ENCODE data around the gene NF1. TPM values are rescaled to one million over a fixed set of nuclear protein-coding genes. Genes with fewer than 3 reads are reported as not detected.

The NF1 gene
- polyA plus RNA-seq, 2 of the 4 experiments (the other 2 are of a cell fraction) = 15.9 to 73.2 TPM

DNA sequence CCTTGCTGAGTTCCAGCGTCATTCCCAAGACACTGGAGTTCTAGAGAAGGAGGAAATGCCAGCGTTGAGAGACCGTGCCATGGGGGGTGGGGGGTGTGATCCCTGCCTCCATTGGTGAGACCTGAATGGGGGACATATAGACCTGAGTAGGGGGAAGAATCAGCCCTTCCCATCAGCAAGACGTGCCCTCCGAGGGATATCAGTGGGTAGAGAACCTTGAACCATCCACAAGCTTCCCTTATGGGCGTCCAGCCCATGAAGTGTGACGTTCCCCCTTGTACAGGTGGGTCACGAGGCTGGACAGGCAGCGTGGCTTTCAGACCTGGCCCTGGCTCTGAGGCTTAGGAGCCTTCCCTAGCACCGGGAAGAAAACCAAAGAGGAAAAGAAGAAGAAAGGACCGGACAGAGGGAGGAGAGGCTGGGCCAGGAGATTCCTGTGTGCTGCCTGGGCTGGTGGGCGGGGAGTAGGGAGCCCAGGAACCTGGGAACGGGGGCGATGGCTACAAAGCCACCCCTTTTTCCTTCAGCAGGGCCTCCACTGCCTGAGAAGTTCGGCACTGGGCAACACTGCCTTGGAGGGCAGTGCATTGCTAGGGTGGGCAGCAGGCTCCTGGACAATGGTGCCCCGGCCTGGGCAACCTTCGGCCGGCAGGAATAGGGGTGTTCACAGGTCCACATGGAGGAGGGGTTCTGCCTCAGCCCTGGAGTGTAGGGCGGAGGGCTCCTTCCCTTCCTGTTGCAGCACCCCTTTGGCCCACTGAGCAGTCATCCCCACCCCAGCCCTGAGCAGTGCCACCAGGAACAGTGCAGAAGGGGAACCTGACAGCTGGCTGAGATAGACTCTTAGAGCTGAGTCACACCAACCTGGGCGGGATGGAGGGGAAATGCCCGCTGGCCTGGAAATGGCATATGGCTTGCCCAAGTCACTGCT, 303.9 kb downstream of the NF1 start:
- Histone ChIP-seq H3K9me3 (no peaks in the 10 kb centered on the region), H3K4me3 (no peak overlapping the region), H3K4me1 (no peaks in the 10 kb centered on the region), H3K27ac (no peak overlapping the region), H3K4me2 (no peak overlapping the region)
- POLR2A ChIA-PET = no interaction called here
- DNase-seq (ENCODE audit: low read depth in 1 of 2, low spot score in 1 of 2) (no peak), ATAC-seq (peak; percentile 7 to 20; a peak in 2 of 6 replicates), FAIRE-seq (no peak)
- CTCF ChIA-PET = interaction anchor here (0.6 to 2.0 kb wide), 6 partner anchors 9 to 127 kb away, joined by 3 to 10 read pairs (median 3); no protein-coding TSS in a partner anchor
- 34% methylated on average over 20 of the region's 21 CpGs for WGBS (ENCODE audit: missing lambda C conversion rate)
- TF ChIP-seq, protein P1, sequence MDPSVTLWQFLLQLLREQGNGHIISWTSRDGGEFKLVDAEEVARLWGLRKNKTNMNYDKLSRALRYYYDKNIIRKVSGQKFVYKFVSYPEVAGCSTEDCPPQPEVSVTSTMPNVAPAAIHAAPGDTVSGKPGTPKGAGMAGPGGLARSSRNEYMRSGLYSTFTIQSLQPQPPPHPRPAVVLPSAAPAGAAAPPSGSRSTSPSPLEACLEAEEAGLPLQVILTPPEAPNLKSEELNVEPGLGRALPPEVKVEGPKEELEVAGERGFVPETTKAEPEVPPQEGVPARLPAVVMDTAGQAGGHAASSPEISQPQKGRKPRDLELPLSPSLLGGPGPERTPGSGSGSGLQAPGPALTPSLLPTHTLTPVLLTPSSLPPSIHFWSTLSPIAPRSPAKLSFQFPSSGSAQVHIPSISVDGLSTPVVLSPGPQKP (IDR thresholded peaks at IDR 0.05; ENCODE audit: low read depth, low read length) = no peak
- TF ChIP-seq, protein P2, sequence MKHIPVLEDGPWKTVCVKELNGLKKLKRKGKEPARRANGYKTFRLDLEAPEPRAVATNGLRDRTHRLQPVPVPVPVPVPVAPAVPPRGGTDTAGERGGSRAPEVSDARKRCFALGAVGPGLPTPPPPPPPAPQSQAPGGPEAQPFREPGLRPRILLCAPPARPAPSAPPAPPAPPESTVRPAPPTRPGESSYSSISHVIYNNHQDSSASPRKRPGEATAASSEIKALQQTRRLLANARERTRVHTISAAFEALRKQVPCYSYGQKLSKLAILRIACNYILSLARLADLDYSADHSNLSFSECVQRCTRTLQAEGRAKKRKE (CRISPR knock-in tag; IDR thresholded peaks at IDR 0.05; ENCODE audit: low read depth) = no peak
- no peak for TF ChIP-seq CHD2 (IDR thresholded peaks at IDR 0.05; ENCODE audit: low read length, partially characterized antibody)
- no peak for TF ChIP-seq FOSL2 (IDR thresholded peaks at IDR 0.05)
- no peak for TF ChIP-seq FOSL2 (CRISPR knock-in tag; IDR thresholded peaks at IDR 0.05)
- TF ChIP-seq RCOR1 (IDR thresholded peaks at IDR 0.05; ENCODE audit: low read depth, low read length) = no peak
- no peak for TF ChIP-seq TFCP2L1 (CRISPR knock-in tag; IDR thresholded peaks at IDR 0.05)
- no peak for TF ChIP-seq ESRRA (IDR thresholded peaks at IDR 0.05; ENCODE audit: borderline replicate concordance, low read length)
- TF ChIP-seq, protein P3, sequence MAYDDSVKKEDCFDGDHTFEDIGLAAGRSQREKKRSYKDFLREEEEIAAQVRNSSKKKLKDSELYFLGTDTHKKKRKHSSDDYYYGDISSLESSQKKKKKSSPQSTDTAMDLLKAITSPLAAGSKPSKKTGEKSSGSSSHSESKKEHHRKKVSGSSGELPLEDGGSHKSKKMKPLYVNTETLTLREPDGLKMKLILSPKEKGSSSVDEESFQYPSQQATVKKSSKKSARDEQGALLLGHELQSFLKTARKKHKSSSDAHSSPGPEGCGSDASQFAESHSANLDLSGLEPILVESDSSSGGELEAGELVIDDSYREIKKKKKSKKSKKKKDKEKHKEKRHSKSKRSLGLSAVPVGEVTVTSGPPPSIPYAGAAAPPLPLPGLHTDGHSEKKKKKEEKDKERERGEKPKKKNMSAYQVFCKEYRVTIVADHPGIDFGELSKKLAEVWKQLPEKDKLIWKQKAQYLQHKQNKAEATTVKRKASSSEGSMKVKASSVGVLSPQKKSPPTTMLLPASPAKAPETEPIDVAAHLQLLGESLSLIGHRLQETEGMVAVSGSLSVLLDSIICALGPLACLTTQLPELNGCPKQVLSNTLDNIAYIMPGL (CRISPR knock-in tag; IDR thresholded peaks at IDR 0.05; ENCODE audit: borderline replicate concordance) = no peak
- no peak for TF ChIP-seq RAD21 (conservative IDR thresholded peaks at IDR 0.05 in 1 of 2, IDR thresholded peaks at IDR 0.05 in 1 of 2)
- no peak for TF ChIP-seq JUN (IDR thresholded peaks at IDR 0.05)
- no peak for TF ChIP-seq PHF8 (IDR thresholded peaks at IDR 0.05; ENCODE audit: borderline replicate concordance, low read depth)
- TF ChIP-seq MYC (IDR thresholded peaks at IDR 0.05; ENCODE audit: borderline replicate concordance, low read length) = no peak
- no peak for TF ChIP-seq NFE2L2 (conservative IDR thresholded peaks at IDR 0.05; ENCODE audit: low read length)
- TF ChIP-seq HOXB13 (CRISPR knock-in tag; IDR thresholded peaks at IDR 0.05; ENCODE audit: low read depth) = no peak
- TF ChIP-seq HDAC2 (IDR thresholded peaks at IDR 0.05) = no peak
- no peak for TF ChIP-seq POLR2AphosphoS2 (conservative IDR thresholded peaks at IDR 0.05; ENCODE audit: low read length)
- TF ChIP-seq, protein P4, sequence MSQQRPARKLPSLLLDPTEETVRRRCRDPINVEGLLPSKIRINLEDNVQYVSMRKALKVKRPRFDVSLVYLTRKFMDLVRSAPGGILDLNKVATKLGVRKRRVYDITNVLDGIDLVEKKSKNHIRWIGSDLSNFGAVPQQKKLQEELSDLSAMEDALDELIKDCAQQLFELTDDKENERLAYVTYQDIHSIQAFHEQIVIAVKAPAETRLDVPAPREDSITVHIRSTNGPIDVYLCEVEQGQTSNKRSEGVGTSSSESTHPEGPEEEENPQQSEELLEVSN (IDR thresholded peaks at IDR 0.05; ENCODE audit: borderline replicate concordance, low read depth) = no peak
- TF ChIP-seq HOXA7 (CRISPR knock-in tag; IDR thresholded peaks at IDR 0.05) = no peak
- TF ChIP-seq FOSB (CRISPR knock-in tag; IDR thresholded peaks at IDR 0.05) = no peak

DNA sequence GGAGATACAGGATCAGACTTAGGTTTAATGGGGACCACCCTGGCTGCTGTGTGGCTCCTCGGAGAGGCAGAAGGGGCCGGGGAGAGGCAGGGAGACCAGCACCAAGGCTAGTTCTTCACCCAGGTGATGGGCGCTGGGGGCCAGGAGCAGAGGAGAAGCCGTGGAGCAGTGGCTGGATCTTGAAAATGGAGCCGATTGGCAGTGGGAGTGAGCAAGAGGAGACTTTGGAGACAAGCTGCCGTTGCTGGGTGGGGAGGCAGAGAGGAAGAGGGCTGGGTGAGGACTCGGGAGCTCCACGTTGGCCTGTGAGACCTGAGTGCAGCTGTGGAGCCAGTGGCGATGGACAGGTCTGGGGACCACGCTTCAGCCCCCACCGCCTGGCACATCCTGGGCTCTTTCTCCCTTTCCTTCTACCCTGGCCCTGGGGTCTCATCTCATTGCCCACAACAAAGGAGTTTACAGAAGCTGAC, 305.7 kb downstream of the NF1 start:
- FAIRE-seq = no peak
- TF ChIP-seq, protein P5, sequence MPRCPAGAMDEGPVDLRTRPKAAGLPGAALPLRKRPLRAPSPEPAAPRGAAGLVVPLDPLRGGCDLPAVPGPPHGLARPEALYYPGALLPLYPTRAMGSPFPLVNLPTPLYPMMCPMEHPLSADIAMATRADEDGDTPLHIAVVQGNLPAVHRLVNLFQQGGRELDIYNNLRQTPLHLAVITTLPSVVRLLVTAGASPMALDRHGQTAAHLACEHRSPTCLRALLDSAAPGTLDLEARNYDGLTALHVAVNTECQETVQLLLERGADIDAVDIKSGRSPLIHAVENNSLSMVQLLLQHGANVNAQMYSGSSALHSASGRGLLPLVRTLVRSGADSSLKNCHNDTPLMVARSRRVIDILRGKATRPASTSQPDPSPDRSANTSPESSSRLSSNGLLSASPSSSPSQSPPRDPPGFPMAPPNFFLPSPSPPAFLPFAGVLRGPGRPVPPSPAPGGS (IDR thresholded peaks at IDR 0.05) = no peak
- no peak for TF ChIP-seq RARB (CRISPR knock-in tag; IDR thresholded peaks at IDR 0.05)
- TF ChIP-seq PHF8 (IDR thresholded peaks at IDR 0.05; ENCODE audit: borderline replicate concordance, low read depth) = no peak
- TF ChIP-seq MAZ (IDR thresholded peaks at IDR 0.05; ENCODE audit: borderline replicate concordance, low read depth, low read length) = no peak
- TF ChIP-seq POLR2A (IDR thresholded peaks at IDR 0.05; ENCODE audit: low read length) = no peak
- no peak for TF ChIP-seq KDM1A (IDR thresholded peaks at IDR 0.05; ENCODE audit: low read depth)
- TF ChIP-seq HDAC2 (IDR thresholded peaks at IDR 0.05) = no peak
- no peak overlapping the region for H3K4me2 ChIP-seq
- ChIA-PET CTCF (interaction anchor here (1.1 to 2.3 kb wide), 4 partner anchors 11 to 184 kb away, joined by 3 to 14 read pairs (median 4); no protein-coding TSS in a partner anchor), POLR2A (no interaction called here)
- 34% methylated on average over 11 of the region's 11 CpGs for WGBS (ENCODE audit: missing lambda C conversion rate)
- H3K4me1 ChIP-seq = no peaks in the 10 kb centered on the region
- no peak overlapping the region for H3K27ac ChIP-seq
- no peak overlapping the region for H3K4me3 ChIP-seq
- no peaks in the 10 kb centered on the region for H3K9me3 ChIP-seq
- DNase-seq (ENCODE audit: low read depth in 1 of 2, low spot score in 1 of 2) = no peak
- no peak for ATAC-seq
